Fibroblast of lung (primary cell): Measurements from ENCODE around the gene S100A8. TPM values are rescaled to one million over a fixed set of nuclear protein-coding genes. Genes with fewer than 3 reads are reported as not detected.

Source experiments
- DNase-seq, 2 donors: peaks; one replicate each; pipeline versions ENCODE4 v3.0.0 to v3.0.0-alpha.2; 2010; ENCODE audit warnings: low read depth in 2 of 2
- H2AFZ ChIP-seq: 2 replicates; pipeline ENCODE4 v1.5.1; 2012; ENCODE audit warnings: low read length, control low read depth, inconsistent platforms
- H3K27ac ChIP-seq: 2 replicates; pipeline ENCODE4 v1.5.1; 2011; ENCODE audit warnings: low read length, control low read depth; ENCODE audit not compliant: insufficient read depth
- H3K27me3 ChIP-seq: 2 replicates; pipeline ENCODE4 v1.5.1; 2011; ENCODE audit warnings: mild to moderate bottlenecking, low read length; ENCODE audit not compliant: control insufficient read depth, insufficient read depth
- H3K36me3 ChIP-seq: 2 replicates; pipeline ENCODE4 v1.5.1; 2011; ENCODE audit warnings: low read length; ENCODE audit not compliant: control insufficient read depth, insufficient read depth
- H3K4me1 ChIP-seq: 2 replicates; pipeline ENCODE4 v1.5.1; 2011; ENCODE audit warnings: low read length; ENCODE audit not compliant: control insufficient read depth, insufficient read depth; ENCODE audit errors: extremely low read depth
- H3K4me2 ChIP-seq: 2 replicates; pipeline ENCODE4 v1.5.1; 2011; ENCODE audit warnings: low read length, control low read depth; ENCODE audit not compliant: insufficient read depth; ENCODE audit errors: extremely low read depth
- H3K4me3 ChIP-seq, 4 experiments: fragments of 200-600 bp in 1 of 4; sonication (generic) in 1 of 4; replicated peaks in 1 of 4; 2 replicates each; pipeline ENCODE4 v1.5.1; 2011 to 2016; ENCODE audit warnings: low read length in 4 of 4, low read depth in 3 of 4, mild to moderate bottlenecking in 3 of 4, control low read depth in 2 of 4, inconsistent platforms in 1 of 4, mixed read lengths in 1 of 4; ENCODE audit not compliant: insufficient read depth in 1 of 4; ENCODE audit errors: control extremely low read depth in 1 of 4
- H3K79me2 ChIP-seq: 2 replicates; pipeline ENCODE4 v1.5.1; 2012; ENCODE audit warnings: mild to moderate bottlenecking, low read length, inconsistent platforms; ENCODE audit not compliant: control insufficient read depth, insufficient read depth
- H3K9ac ChIP-seq: 2 replicates; pipeline ENCODE4 v1.5.1; 2011; ENCODE audit warnings: mild to moderate bottlenecking, low read length, control low read depth; ENCODE audit not compliant: insufficient read depth
- H3K9me3 ChIP-seq: 2 replicates; pipeline ENCODE4 v1.5.1; 2012; ENCODE audit warnings: low read depth, low read length; ENCODE audit not compliant: control insufficient read depth, insufficient read depth
- H4K20me1 ChIP-seq: 2 replicates; pipeline ENCODE4 v1.5.1; 2011; ENCODE audit warnings: low read length; ENCODE audit not compliant: control insufficient read depth, insufficient read depth; ENCODE audit errors: extremely low read depth
- CTCF ChIP-seq, 2 donors: IDR thresholded peaks in 1 of 2; conservative IDR thresholded peaks in 1 of 2; 1 replicate in 1 of 2; 2 replicates in 1 of 2; pipeline ENCODE4 v1.5.1; 2011 to 2012; ENCODE audit warnings: low read length in 2 of 2, control low read depth in 1 of 2, inconsistent platforms in 1 of 2, low read depth in 1 of 2, mild to moderate bottlenecking in 1 of 2
- EZH2 ChIP-seq: IDR thresholded peaks from 2 replicates; pipeline ENCODE4 v1.5.1; 2012; ENCODE audit warnings: low read length, control low read depth, mild to moderate bottlenecking; ENCODE audit errors: missing control alignments
- polyA plus RNA-seq, 2 donors: library from polyadenylated mRNA; depleted of rRNA in 1 of 2; stranded (reverse) in 1 of 2; unstranded in 1 of 2; fragments of >200 nt; gene quantifications; 2 replicates each; pipeline ENCODE4 v1.2.1, GENCODE V29; 2011 to 2012; ENCODE audit warnings: missing spikeins in 1 of 2
- total RNA-seq: library from RNA; depleted of rRNA; stranded (reverse); fragments of >200 nt; gene quantifications from 2 replicates; pipeline ENCODE4 v1.2.1, GENCODE V29; 2014

Gene S100A8
- total and polyA plus RNA-seq, 2 donors (not counting 1 experiment from before 2014, with no cell fraction given), result not detected

GRCh38 chr1:153375511-153375910, 15.4 kb downstream of the S100A8 start, which contains the start of gene S100A12:
Gene S100A12, minus strand, starts transcription at chr1:153375621. Its CDS starts 1,029 bp downstream, at chr1:153374592.
- H3K9me3 ChIP-seq, result no peaks in the 10 kb centered on the region
- DNase-seq, result peak; percentile 54 to 91
- no peaks in the 10 kb centered on the region for H3K36me3 ChIP-seq
- H3K4me2 ChIP-seq, result no peak within 1 kb of the TSS
- H3K27ac ChIP-seq, result no peak within 1 kb of the TSS
- H2AFZ ChIP-seq, result no peak within 1 kb of the TSS
- peaks cover 3% of the 10 kb centered on the region for H3K27me3 ChIP-seq
- H3K9ac ChIP-seq, result no peak within 1 kb of the TSS
- no peaks in the 10 kb centered on the region for H3K4me1 ChIP-seq
- no peak within 1 kb of the TSS for H3K4me3 ChIP-seq
- H4K20me1 ChIP-seq, result no peaks in the 10 kb centered on the region
- TF ChIP-seq EZH2 (no peak), CTCF (conservative IDR thresholded peaks at IDR 0.05 in 1 of 2, IDR thresholded peaks at IDR 0.05 in 1 of 2; ENCODE audit: low read depth in 1 of 2, low read length in 2 of 2) (no peak)
- no peaks in the 10 kb centered on the region for H3K79me2 ChIP-seq

GRCh38 chr1:153374071-153374470, 16.8 kb downstream of the S100A8 start:
- no peaks in the 10 kb centered on the region for H4K20me1 ChIP-seq
- H3K9ac ChIP-seq, result no peak overlapping the region
- no peaks in the 10 kb centered on the region for H3K4me1 ChIP-seq
- no peak overlapping the region for H2AFZ ChIP-seq
- no peak overlapping the region for H3K27ac ChIP-seq
- no peaks in the 10 kb centered on the region for H3K36me3 ChIP-seq
- no peaks in the 10 kb centered on the region for H3K79me2 ChIP-seq
- DNase-seq, result no peak
- H3K27me3 ChIP-seq, result peaks cover 3% of the 10 kb centered on the region
- H3K4me3 ChIP-seq, result no peak overlapping the region
- TF ChIP-seq EZH2, result no peak
- TF ChIP-seq CTCF (conservative IDR thresholded peaks at IDR 0.05 in 1 of 2, IDR thresholded peaks at IDR 0.05 in 1 of 2; ENCODE audit: low read depth in 1 of 2, low read length in 2 of 2), result no peak
- no peak overlapping the region for H3K4me2 ChIP-seq
- no peaks in the 10 kb centered on the region for H3K9me3 ChIP-seq

- TF ChIP-seq CTCF (conservative IDR thresholded peaks at IDR 0.05 in 1 of 2, IDR thresholded peaks at IDR 0.05 in 1 of 2; ENCODE audit: low read depth in 1 of 2, low read length in 2 of 2), result no peak
- TF ChIP-seq EZH2, result no peak
- Histone ChIP-seq H3K27ac (no peak overlapping the region), H3K9me3 (no peaks in the 10 kb centered on the region), H3K4me2 (no peak overlapping the region), H3K4me1 (no peaks in the 10 kb centered on the region), H3K79me2 (no peaks in the 10 kb centered on the region), H3K4me3 (no peak overlapping the region), H3K36me3 (no peaks in the 10 kb centered on the region), H2AFZ (no peak overlapping the region), H4K20me1 (no peaks in the 10 kb centered on the region), H3K27me3 (peaks cover 5% of the 10 kb centered on the region), H3K9ac (no peak overlapping the region)
- no peak for DNase-seq
These were observed 18.3 kb downstream of the S100A8 start for GRCh38 chr1:153372571-153372970.
